PFSK-1 (cell line): Measurements from ENCODE around the gene PCK2.

ENCODE experiments used
- FOXP2 ChIP-seq: optimal IDR thresholded peaks from 2 replicates; pipeline ENCODE3; 2011; ENCODE audit warnings: borderline replicate concordance, control low read depth, inconsistent platforms; ENCODE audit not compliant: insufficient read depth; ENCODE audit errors: extremely low read length, extremely low read depth
- POLR2AphosphoS5 ChIP-seq: IDR thresholded peaks from 2 replicates; pipeline ENCODE4 v1.6.1; 2012; ENCODE audit warnings: low read depth, mild to moderate bottlenecking, control low read depth, low read length, moderate library complexity
- REST ChIP-seq, 2 experiments: IDR thresholded peaks; 2 replicates each; pipeline versions ENCODE4 v1.6.1 to v1.8.0; 2011 to 2012; ENCODE audit warnings: low read depth in 2 of 2, low read length in 2 of 2, control low read depth in 1 of 2, inconsistent platforms in 1 of 2, mild to moderate bottlenecking in 1 of 2, moderate library complexity in 1 of 2; ENCODE audit not compliant: insufficient read depth in 1 of 2
- SIN3A ChIP-seq: IDR thresholded peaks from 2 replicates; pipeline ENCODE4 v1.6.1; 2012; ENCODE audit warnings: mild to moderate bottlenecking, low read length, moderate library complexity, borderline replicate concordance; ENCODE audit not compliant: insufficient read depth
- TAF1 ChIP-seq: IDR thresholded peaks from 2 replicates; pipeline ENCODE4 v1.6.1; 2012; ENCODE audit warnings: low read length, control low read depth, borderline replicate concordance; ENCODE audit not compliant: insufficient read depth

The PCK2 gene

DNA sequence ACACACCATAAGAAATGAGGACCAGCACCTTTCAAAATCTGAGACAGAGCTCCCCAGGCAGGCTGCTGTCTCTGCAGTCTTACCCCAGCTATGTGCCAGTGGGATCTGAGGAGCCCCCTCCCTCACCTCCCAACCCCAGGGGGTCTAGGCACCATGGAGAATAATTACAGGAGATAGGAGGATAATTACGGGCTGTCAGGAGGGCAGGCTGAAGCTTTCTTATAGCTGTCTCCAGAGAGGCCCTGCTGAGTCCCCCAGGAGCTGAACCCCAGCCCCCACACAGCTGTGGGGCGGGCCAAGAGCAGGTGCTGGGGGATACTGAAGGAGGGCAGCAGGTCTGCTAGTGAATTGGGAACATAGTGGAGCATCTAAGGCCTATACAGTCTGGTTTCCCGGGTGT is 16.0 kb upstream of the PCK2 start:
- TF ChIP-seq SIN3A (no peak), FOXP2 (no peak), POLR2AphosphoS5 (no peak), TAF1 (no peak), REST (IDR thresholded peaks at IDR 0.05; ENCODE audit: insufficient read depth in 1 of 2, low read depth in 2 of 2, low read length in 2 of 2) (no peak)

GRCh38 chr14:24079491-24080141 is 14.5 kb upstream of the PCK2 start:
- TF ChIP-seq TAF1 (no peak), POLR2AphosphoS5 (no peak), SIN3A (no peak), FOXP2 (no peak), REST (IDR thresholded peaks at IDR 0.05; ENCODE audit: insufficient read depth in 1 of 2, low read depth in 2 of 2, low read length in 2 of 2) (no peak)

DNA sequence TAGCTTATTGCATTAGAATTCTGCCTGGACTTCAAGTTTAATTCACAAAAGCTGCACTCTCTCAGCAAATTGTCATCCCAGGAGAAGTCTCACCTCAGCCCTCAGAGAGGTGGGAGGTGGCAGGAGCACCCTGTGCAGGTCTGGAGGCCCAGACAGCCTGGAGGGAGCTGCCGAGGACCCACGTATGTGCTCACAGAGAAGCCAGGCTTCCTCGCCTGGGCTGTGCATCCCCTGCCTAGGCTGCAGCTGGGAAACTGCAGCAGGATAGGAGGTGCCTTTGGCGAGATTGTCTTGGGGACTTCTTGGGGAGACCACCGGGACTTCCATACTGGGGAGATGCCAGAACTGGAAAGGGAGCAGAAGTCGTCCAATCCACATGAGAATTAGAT is 14.0 kb upstream of the PCK2 start:
- TF ChIP-seq TAF1 (no peak), REST (IDR thresholded peaks at IDR 0.05; ENCODE audit: insufficient read depth in 1 of 2, low read depth in 2 of 2, low read length in 2 of 2) (no peak), SIN3A (no peak), FOXP2 (no peak), POLR2AphosphoS5 (no peak)

- TF ChIP-seq FOXP2 (no peak), TAF1 (no peak), REST (IDR thresholded peaks at IDR 0.05; ENCODE audit: insufficient read depth in 1 of 2, low read depth in 2 of 2, low read length in 2 of 2) (no peak)
Observed at GRCh38 chr14:24080888-24081738, 13.0 kb upstream of the PCK2 start.
